Measurements from ENCODE around the gene LGMN. TPM values are rescaled to one million over a fixed set of nuclear protein-coding genes. Genes with fewer than 3 reads are reported as not detected.

LGMN gene
- total and polyA plus RNA-seq, 9 of the 15 experiments (the other 6 are each of a cell fraction or from before 2014, with no cell fraction given): 0.05 to 1.4 (median 0.43) TPM; not detected in 2

DNA sequence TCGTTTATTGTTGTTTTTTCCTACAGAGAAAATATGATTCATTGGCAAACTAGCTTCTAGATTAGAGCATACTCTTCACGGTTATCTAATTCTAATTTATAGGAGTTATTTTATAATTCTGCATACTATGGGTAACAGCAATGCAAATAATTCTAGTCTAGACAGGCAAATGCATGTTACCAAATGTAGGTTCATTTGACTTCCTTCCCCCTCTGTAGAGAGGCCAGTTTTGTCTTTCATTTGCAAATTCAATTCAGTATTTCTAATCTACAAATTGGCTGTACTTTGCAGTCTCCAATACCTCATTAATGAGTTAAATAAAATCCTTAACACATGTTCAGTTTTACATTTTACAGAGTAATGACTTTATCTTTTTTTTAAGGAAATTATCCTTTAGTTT lies 4.2 kb downstream of the LGMN start:
- H3K27ac ChIP-seq (ENCODE audit: extremely low read depth, low read depth, low read length): no peak overlapping the region
- 9% methylated on average over 1 of the region's 2 CpGs for WGBS (ENCODE audit: insufficient coverage, low coverage, missing lambda C conversion rate)
- no peaks in the 10 kb centered on the region for H4K20me1 ChIP-seq (replicated peaks; ENCODE audit: control insufficient read depth, insufficient read depth, low read length)
- no peak for ATAC-seq
- in situ Hi-C loops (cut with MboI): no loop called here
- H3K9ac ChIP-seq (ENCODE audit: insufficient read depth in 1 of 2, low read depth in 2 of 2, low read length in 2 of 2): no peak overlapping the region
- no TSS peak for BruUV-seq (replicated peaks)
- H3K9me3 ChIP-seq (replicated peaks; ENCODE audit: control insufficient read depth, insufficient read depth, low read depth, low read length): no peaks in the 10 kb centered on the region
- ChIA-PET POLR2A (no interaction called here), CTCF (ENCODE audit: low intra/inter-chr PET ratio) (no interaction called here)
- no peak overlapping the region for H2AFZ ChIP-seq (ENCODE audit: low read depth, low read length)
- no peaks in the 10 kb centered on the region for H3K36me3 ChIP-seq (ENCODE audit: control insufficient read depth, insufficient read depth, low read length)
- no peak for FAIRE-seq
- peaks cover 2 to 8% of the 10 kb centered on the region in 2 experiments; a peak in 3 of 5 replicates for H3K4me1 ChIP-seq (replicated peaks in 1 of 2; ENCODE audit: control insufficient read depth in 2 of 2, insufficient read depth in 2 of 2, low read length in 2 of 2)
- no peaks in the 10 kb centered on the region for H3K9me1 ChIP-seq (ENCODE audit: control insufficient read depth, insufficient read depth, low read length)
- intact Hi-C loops (cut with micrococcal nuclease): no loop called here
- no peak for TF ChIP-seq TFAM (CRISPR knock-in tag; conservative IDR thresholded peaks at IDR 0.05)
- TF ChIP-seq, protein P1, sequence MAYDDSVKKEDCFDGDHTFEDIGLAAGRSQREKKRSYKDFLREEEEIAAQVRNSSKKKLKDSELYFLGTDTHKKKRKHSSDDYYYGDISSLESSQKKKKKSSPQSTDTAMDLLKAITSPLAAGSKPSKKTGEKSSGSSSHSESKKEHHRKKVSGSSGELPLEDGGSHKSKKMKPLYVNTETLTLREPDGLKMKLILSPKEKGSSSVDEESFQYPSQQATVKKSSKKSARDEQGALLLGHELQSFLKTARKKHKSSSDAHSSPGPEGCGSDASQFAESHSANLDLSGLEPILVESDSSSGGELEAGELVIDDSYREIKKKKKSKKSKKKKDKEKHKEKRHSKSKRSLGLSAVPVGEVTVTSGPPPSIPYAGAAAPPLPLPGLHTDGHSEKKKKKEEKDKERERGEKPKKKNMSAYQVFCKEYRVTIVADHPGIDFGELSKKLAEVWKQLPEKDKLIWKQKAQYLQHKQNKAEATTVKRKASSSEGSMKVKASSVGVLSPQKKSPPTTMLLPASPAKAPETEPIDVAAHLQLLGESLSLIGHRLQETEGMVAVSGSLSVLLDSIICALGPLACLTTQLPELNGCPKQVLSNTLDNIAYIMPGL (CRISPR knock-in tag; IDR thresholded peaks at IDR 0.05): no peak
- TF ChIP-seq, protein P2, sequence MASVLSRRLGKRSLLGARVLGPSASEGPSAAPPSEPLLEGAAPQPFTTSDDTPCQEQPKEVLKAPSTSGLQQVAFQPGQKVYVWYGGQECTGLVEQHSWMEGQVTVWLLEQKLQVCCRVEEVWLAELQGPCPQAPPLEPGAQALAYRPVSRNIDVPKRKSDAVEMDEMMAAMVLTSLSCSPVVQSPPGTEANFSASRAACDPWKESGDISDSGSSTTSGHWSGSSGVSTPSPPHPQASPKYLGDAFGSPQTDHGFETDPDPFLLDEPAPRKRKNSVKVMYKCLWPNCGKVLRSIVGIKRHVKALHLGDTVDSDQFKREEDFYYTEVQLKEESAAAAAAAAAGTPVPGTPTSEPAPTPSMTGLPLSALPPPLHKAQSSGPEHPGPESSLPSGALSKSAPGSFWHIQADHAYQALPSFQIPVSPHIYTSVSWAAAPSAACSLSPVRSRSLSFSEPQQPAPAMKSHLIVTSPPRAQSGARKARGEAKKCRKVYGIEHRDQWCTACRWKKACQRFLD (CRISPR knock-in tag; IDR thresholded peaks at IDR 0.05): no peak
- TF ChIP-seq CHD4 (IDR thresholded peaks at IDR 0.05; ENCODE audit: insufficient read depth, insufficient replicate concordance, low read depth, low read length, poor library complexity, severe bottlenecking): no peak
- no peak for TF ChIP-seq ZNF77 (CRISPR knock-in tag; IDR thresholded peaks at IDR 0.05)
- TF ChIP-seq, protein P3, sequence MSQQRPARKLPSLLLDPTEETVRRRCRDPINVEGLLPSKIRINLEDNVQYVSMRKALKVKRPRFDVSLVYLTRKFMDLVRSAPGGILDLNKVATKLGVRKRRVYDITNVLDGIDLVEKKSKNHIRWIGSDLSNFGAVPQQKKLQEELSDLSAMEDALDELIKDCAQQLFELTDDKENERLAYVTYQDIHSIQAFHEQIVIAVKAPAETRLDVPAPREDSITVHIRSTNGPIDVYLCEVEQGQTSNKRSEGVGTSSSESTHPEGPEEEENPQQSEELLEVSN (IDR thresholded peaks at IDR 0.05; ENCODE audit: borderline replicate concordance in 1 of 2, extremely low read depth in 1 of 2, insufficient read depth in 1 of 2, insufficient read length in 1 of 2, low read depth in 1 of 2, low read length in 1 of 2, poor library complexity in 1 of 2, severe bottlenecking in 1 of 2): no peak
- no peak overlapping the region for H3K4me2 ChIP-seq (ENCODE audit: insufficient read depth, low read length)
- no peak overlapping the region for H3K4me3 ChIP-seq
- peaks cover 6 to 14% of the 10 kb centered on the region in 2 experiments; a peak in 3 of 5 replicates for H3K27me3 ChIP-seq (ENCODE audit: control insufficient read depth in 2 of 2, insufficient read depth in 2 of 2, low read length in 2 of 2)
- H3K79me2 ChIP-seq (ENCODE audit: control insufficient read depth, insufficient read depth, low read length): no peaks in the 10 kb centered on the region
- no peak for DNase-seq (ENCODE audit: extremely low read depth in 1 of 4, low spot score in 3 of 4)
